ENCODE data around the gene CORO1C.

DNA sequence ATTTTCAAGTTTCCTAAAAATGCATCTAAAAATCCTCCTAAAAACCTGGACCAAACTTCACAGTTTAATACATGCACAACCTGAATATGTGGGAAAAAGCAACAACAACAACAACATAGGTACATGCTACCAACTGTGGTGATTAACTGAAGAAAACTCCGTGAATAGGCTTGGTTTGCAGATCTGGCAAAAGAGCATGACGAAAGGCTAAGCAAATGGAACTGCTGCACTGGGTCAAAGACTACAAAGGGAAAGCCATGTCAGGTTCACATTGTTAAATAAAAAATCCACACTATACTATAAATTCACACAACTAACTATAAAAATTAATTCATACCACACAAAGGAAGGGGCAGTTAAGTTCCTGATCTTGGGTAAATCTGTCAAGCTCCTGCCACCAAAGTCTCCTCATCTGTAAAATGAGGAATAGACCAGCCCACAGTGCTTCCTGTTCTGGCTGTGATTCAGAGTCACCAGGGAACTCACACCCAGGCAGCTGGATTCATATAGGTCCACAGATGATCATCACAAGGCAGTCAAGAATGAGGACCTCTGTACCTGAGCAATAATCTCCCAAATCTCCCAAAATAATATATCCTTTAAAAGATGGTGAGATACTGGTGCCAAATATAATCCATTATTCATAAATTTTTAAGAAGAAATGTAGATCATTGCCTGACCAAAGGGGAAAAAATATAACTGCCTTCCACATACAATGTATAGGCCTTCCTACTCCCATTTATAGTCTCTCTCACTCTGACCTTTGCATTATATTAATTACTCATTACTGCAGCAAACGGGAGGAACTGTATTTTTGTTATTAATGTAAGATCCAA is 7.0 kb downstream of the CORO1C start:
- TF ChIP-seq, protein P1, sequence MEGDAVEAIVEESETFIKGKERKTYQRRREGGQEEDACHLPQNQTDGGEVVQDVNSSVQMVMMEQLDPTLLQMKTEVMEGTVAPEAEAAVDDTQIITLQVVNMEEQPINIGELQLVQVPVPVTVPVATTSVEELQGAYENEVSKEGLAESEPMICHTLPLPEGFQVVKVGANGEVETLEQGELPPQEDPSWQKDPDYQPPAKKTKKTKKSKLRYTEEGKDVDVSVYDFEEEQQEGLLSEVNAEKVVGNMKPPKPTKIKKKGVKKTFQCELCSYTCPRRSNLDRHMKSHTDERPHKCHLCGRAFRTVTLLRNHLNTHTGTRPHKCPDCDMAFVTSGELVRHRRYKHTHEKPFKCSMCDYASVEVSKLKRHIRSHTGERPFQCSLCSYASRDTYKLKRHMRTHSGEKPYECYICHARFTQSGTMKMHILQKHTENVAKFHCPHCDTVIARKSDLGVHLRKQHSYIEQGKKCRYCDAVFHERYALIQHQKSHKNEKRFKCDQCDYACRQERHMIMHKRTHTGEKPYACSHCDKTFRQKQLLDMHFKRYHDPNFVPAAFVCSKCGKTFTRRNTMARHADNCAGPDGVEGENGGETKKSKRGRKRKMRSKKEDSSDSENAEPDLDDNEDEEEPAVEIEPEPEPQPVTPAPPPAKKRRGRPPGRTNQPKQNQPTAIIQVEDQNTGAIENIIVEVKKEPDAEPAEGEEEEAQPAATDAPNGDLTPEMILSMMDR (IDR thresholded peaks at IDR 0.05; ENCODE audit: low read depth, low read length) = no peak
- no peak for TF ChIP-seq EZH2phosphoT487 (IDR thresholded peaks at IDR 0.05; ENCODE audit: low read depth)
